ENCODE measurements around the gene IL15.
"Not testable (repeated sequence)": the region's sequence is repeated elsewhere in the genome, so short reads cannot be mapped to it uniquely, and the experiment has no call there.

Gene IL15, protein sequence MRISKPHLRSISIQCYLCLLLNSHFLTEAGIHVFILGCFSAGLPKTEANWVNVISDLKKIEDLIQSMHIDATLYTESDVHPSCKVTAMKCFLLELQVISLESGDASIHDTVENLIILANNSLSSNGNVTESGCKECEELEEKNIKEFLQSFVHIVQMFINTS

DNA sequence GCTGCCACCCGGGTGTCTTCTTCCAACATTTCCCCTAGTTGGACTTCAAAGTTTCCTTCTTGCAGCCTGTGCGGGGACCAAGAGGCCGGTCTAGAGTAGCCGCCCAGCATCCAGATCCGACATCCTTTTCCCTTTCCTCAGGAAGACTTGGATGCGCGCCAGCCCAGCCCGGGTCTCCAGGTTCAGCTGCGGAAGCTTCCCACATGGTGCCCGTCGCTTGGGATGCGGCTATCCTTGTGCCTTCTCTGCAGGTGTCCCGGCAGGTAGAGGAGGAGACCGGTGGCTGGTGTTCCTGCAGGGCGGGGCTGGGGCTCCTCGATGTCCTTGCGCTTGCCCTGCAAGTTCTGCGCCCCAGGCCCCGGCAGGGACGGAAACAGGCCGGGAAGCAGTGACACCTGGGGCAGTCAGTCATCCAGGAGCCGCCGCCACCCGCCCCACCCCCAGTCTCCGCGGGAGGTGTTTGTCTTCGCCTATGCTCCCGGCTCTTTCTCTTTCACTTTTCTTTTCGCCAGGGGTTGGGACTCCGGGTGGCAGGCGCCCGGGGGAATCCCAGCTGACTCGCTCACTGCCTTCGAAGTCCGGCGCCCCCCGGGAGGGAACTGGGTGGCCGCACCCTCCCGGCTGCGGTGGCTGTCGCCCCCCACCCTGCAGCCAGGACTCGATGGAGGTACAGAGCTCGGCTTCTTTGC lies at the start of gene IL15:
Gene IL15 (plus strand): TSS at position 502 of the 689 bp plus-strand sequence. CDS start 82,882 bp downstream, outside the sequence.
- TF ChIP-seq, protein P1, sequence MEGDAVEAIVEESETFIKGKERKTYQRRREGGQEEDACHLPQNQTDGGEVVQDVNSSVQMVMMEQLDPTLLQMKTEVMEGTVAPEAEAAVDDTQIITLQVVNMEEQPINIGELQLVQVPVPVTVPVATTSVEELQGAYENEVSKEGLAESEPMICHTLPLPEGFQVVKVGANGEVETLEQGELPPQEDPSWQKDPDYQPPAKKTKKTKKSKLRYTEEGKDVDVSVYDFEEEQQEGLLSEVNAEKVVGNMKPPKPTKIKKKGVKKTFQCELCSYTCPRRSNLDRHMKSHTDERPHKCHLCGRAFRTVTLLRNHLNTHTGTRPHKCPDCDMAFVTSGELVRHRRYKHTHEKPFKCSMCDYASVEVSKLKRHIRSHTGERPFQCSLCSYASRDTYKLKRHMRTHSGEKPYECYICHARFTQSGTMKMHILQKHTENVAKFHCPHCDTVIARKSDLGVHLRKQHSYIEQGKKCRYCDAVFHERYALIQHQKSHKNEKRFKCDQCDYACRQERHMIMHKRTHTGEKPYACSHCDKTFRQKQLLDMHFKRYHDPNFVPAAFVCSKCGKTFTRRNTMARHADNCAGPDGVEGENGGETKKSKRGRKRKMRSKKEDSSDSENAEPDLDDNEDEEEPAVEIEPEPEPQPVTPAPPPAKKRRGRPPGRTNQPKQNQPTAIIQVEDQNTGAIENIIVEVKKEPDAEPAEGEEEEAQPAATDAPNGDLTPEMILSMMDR (IDR thresholded peaks at IDR 0.05; ENCODE audit: extremely low read depth, missing control alignments) = no peak
- DNase-seq (ENCODE audit: low spot score) = peak; percentile 85

DNA sequence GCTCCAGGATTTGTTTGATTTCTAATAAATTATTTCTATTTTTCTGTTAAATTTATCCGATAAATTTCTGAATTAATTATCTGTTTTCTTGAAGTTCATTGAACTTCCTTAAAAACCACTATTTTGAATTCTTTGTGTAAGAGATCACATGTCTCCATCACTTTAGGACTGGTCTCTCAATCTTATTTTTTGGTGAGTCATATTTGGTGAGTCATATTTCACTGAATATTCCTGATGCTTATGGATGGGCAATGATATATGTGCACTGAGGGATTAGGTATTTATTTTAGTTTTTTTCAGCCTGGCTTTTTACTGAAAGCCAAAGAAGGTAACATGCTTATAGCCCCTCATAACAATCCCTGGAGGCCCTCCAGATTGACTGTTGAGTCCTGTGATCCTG lies 48.5 kb upstream of the IL15 start:
- no peak for DNase-seq (ENCODE audit: low spot score)
- TF ChIP-seq, protein P1 (IDR thresholded peaks at IDR 0.05; ENCODE audit: extremely low read depth, missing control alignments) = no peak

DNA sequence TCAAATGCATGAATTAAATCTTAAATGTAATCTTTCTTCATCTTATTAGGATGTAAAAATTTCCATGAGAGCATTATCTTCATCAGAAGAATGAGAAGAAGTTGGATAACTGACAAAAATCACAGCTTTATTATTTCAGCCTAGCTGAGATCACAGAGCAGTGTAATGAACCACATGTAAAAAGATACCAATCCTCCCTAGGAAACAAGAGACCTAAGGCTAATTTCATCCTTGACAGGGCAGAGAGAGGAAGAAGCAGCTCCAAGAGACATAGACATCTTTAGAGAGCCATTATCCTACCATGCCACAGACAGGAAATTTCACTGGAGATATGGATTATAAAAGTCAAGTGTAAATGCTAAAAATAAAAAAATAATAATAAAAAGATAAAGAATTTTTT lies 40.9 kb upstream of the IL15 start:
- no peak for DNase-seq (ENCODE audit: low spot score)
- TF ChIP-seq, protein P1 (IDR thresholded peaks at IDR 0.05; ENCODE audit: extremely low read depth, missing control alignments) = no peak

DNA sequence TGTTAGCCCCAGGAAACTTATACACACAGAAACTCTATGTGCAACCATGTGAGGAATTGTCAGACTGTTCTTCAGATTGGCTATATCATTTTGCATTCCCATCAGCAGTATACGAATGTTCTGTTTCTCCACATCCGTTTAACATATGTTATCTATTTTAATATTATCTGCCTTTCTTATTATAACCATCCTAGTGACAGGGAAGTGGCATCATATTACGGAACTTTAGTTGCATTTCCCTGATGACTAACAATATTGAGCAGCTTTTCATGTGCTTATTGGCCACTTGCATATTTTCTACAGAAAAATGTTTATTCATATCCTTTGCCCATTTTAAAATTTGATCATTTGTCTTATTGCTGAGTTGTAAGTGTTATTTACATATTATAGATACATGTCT lies 36.5 kb upstream of the IL15 start:
- no peak for DNase-seq (ENCODE audit: low spot score)
- TF ChIP-seq, protein P1 (IDR thresholded peaks at IDR 0.05; ENCODE audit: extremely low read depth, missing control alignments) = no peak

DNA sequence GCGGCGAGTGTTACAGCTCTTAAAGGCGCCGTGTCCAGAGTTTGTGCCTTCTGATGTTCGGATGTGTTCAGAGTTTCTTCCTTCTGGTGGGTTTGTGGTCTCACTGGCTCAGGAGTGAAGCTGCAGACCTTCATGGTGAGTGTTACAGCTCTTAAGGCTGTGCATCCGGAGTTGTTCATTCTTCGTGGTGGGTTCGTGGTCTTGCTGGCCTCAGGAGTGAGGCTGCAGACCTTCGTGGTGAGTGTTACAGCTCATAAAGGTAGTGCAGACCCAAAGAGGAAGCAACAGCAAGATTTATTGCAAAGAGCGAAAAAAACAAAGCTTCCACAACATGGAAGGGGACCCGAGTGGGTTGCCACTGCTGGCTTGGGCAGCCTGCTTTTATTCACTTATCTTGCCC lies 31.7 kb upstream of the IL15 start:
- not testable (repeated sequence) for DNase-seq (ENCODE audit: low spot score)

DNA sequence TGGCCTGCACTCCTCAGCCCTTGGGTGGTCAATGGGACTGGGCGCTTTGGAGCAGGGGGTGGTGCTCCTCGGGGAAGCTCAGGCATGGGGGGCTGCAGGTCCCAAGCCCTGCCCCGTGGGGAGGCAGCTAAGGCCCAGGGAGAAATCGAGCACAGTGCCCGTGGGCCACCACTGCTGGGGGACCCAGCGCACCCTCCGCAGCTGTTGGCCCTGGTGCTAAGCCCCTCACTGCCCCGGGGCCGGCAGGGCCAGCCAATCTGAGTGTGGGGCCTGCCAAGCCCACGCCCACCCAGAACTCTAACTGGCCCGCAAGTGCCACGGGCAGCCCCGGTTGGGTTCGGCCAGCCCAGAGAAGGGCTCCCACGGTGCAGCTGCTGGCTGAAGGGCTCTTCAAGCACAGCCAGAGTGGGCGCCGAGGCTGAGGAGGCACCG lies 30.9 kb upstream of the IL15 start:
- no peak for DNase-seq (ENCODE audit: low spot score)
- TF ChIP-seq, protein P1 (IDR thresholded peaks at IDR 0.05; ENCODE audit: extremely low read depth, missing control alignments) = no peak

DNA sequence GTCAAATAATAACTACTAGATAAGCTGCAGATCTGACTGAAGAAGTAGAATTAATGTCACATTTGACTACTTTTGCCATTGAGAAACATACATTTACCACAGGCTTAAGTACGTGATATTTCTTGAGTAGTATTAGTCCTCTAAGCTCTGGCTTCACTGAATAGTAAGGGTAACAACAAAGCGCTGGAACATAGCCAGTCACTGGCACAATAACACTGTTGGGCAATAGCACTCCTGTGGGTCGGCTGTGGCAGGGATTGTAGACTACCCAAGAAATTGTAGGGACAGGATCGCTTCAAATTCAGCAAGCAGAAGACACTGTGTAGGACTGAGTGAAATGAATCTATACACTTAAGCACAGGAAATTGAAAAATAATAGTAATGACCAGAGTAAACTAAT lies 27.1 kb upstream of the IL15 start:
- TF ChIP-seq, protein P1 (IDR thresholded peaks at IDR 0.05; ENCODE audit: extremely low read depth, missing control alignments) = no peak
- DNase-seq (ENCODE audit: low spot score) = no peak

DNA sequence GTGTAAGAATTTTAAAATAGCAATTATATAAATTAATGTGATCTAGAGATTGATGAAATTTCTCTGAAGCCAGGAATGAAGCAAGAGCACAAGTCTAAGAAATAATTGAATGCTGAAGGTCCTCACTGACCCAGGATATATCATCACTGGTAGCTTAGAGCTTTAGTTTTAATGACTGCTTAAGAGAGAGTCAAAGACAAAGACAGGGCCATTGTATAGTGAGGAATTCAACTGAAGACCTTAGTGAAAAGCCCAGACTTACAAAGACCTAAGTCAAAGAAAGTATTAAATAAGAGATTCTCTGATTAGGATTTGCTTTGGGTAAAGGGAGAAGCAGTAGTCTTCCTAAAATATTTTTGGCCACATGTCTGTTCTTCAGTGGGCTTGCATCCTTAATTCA lies 26.0 kb upstream of the IL15 start:
- no peak for DNase-seq (ENCODE audit: low spot score)
- TF ChIP-seq, protein P1 (IDR thresholded peaks at IDR 0.05; ENCODE audit: extremely low read depth, missing control alignments) = no peak
